AG09319 (cell line): Measurements from ENCODE around the gene PLEKHD1.
"Not testable (repeated sequence)": the region's sequence is repeated elsewhere in the genome, so short reads cannot be mapped to it uniquely, and the experiment has no call there.

Experiments
- DNase-seq: peaks from one replicate; pipeline ENCODE4 v3.0.0-alpha.2; 2010; ENCODE audit warnings: low read depth; ENCODE audit errors: extremely low read depth
- CTCF ChIP-seq: IDR thresholded peaks from 2 replicates; pipeline ENCODE4 v1.5.1; 2011; ENCODE audit warnings: low read depth, mild to moderate bottlenecking, inconsistent platforms, low read length, moderate library complexity

PLEKHD1 gene

GRCh38 chr14:69491193-69491592 lies 6.7 kb downstream of the PLEKHD1 start:
- DNase-seq, result no peak
- no peak for TF ChIP-seq CTCF

DNA sequence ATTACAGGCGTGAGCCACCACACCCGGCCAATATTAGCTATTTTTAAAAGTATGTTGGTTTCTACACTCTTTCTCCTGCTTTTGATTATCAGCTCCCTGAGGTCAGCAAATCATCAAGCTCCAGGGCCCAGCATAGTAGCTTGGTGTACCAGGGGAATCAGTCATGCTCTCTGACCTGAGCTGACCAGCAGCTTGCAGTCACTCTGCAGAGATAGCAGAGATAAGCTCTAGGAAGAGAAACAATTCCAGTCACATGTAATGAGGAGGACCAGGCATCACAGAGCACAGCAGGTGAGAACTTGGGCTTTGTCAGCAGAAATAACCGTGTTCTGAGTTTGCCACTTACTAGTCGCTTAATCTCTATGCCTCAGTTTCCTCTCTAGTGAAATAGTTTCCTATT lies 8.5 kb downstream of the PLEKHD1 start:
- no peak for DNase-seq
- TF ChIP-seq CTCF, result no peak

DNA sequence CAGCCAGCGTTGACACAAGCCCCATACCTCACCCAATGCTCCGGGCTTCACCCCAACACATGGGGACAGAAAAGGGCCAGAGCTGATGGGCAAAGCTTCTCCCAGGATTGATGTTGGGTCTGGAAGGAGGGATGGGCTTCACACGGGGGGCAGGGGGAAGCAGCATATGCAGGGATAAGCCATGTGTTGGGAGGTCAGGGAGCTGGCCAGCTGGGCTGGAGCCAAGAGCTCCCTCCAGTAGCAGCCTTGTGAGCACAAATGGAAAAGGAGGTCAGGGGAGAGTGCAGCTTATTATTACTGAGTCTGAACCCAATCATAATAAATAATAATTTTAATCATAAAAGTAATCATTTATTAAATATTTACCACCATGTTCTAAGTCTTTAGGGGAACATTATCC lies 9.3 kb downstream of the PLEKHD1 start:
- no peak for TF ChIP-seq CTCF
- DNase-seq, result no peak

GRCh38 chr14:69495341-69495921 lies 10.9 kb downstream of the PLEKHD1 start:
- DNase-seq, result no peak
- no peak for TF ChIP-seq CTCF

DNA sequence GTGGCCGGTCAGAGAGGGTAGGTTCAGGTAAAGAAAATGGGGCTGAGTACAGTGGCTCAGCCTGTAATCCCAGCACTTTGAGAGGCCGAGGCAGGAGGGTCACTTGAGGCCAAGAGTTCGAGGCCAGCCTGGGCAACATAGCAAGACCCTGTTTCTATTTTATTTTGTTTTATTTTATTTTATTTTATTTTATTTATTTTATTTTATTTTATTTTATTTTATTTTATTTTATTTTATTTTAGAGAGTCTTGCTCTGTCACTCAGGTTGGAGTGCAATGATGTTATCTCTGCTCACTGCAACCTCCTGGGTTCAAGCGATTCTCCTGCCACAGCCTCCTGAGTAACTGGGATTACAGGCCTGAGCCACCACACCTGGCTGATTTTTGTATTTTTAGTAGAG lies 13.3 kb downstream of the PLEKHD1 start:
- not testable (repeated sequence) for DNase-seq

- not testable (repeated sequence) for DNase-seq
Observed at GRCh38 chr14:69498286-69498685, 13.8 kb downstream of the PLEKHD1 start.

GRCh38 chr14:69499436-69499835 lies 14.9 kb downstream of the PLEKHD1 start:
- no peak for TF ChIP-seq CTCF
- no peak for DNase-seq

GRCh38 chr14:69500096-69500495 lies 15.6 kb downstream of the PLEKHD1 start:
- no peak for TF ChIP-seq CTCF
- no peak for DNase-seq
